ENCODE measurements around the gene GALK1.

GRCh38 chr17:75799402-75799801 is 34.4 kb upstream of the GALK1 start:
- TF ChIP-seq CTCF (conservative IDR thresholded peaks at IDR 0.05; ENCODE audit: low read length) (no peak; the same call in 1 of the 2 replicates), EZH2phosphoT487 (IDR thresholded peaks at IDR 0.05; ENCODE audit: borderline replicate concordance) (no peak)

Measured in Loucy (cell line).